Activated T-helper 17 cell treated with anti-CD3 and anti-CD28 coated beads, Interleukin-2, amount 50 U/mL, for 72 hours (primary cell): Measurements from ENCODE around the gene MFSD11. TPM values are rescaled to one million over a fixed set of nuclear protein-coding genes. Genes with fewer than 3 reads are reported as not detected.
"Not testable (repeated sequence)": the region's sequence is repeated elsewhere in the genome, so short reads cannot be mapped to it uniquely, and the experiment has no call there.

ENCODE experiments used
- ATAC-seq: fragments of 150-1000 bp; cut with Tn5 transposase; replicated peaks from 2 replicates; pipeline ENCODE4 v1.10.0; 2021; ENCODE audit warnings: mild to moderate bottlenecking, moderate library complexity
- H3K27ac Mint-ChIP-seq: one replicate; pipeline ENCODE4 v1.8.0; 2022; ENCODE audit warnings: mixed read lengths
- H3K27me3 Mint-ChIP-seq: one replicate; pipeline ENCODE4 v1.8.0; 2022; ENCODE audit warnings: mixed read lengths
- H3K36me3 Mint-ChIP-seq: one replicate; pipeline ENCODE4 v1.8.0; 2022; ENCODE audit warnings: low read depth, mild to moderate bottlenecking, mixed read lengths
- H3K4me1 Mint-ChIP-seq: one replicate; pipeline ENCODE4 v1.8.0; 2022; ENCODE audit warnings: mixed read lengths
- H3K4me3 Mint-ChIP-seq: one replicate; pipeline ENCODE4 v1.8.0; 2022; ENCODE audit warnings: mild to moderate bottlenecking, mixed read lengths
- H3K9me3 Mint-ChIP-seq: one replicate; pipeline ENCODE4 v1.8.0; 2022; ENCODE audit warnings: mixed read lengths
- total RNA-seq, 2 donors: library from RNA; stranded (reverse); gene quantifications; one replicate each; pipeline ENCODE4 v1.2.3, GENCODE V29; 2022

Gene MFSD11
- total RNA-seq, 2 donors from 2014 or later = 20.9 to 28.6 TPM

GRCh38 chr17:76744747-76745146 is 6.8 kb downstream of the MFSD11 start:
- peak; percentile 68 for ATAC-seq
- H3K4me3 Mint-ChIP-seq = no peak overlapping the region
- H3K9me3 Mint-ChIP-seq = no peaks in the 10 kb centered on the region
- H3K36me3 Mint-ChIP-seq = peaks cover 82% of the 10 kb centered on the region
- H3K27ac Mint-ChIP-seq = no peak overlapping the region
- H3K4me1 Mint-ChIP-seq = peaks cover 11% of the 10 kb centered on the region
- no peaks in the 10 kb centered on the region for H3K27me3 Mint-ChIP-seq

DNA sequence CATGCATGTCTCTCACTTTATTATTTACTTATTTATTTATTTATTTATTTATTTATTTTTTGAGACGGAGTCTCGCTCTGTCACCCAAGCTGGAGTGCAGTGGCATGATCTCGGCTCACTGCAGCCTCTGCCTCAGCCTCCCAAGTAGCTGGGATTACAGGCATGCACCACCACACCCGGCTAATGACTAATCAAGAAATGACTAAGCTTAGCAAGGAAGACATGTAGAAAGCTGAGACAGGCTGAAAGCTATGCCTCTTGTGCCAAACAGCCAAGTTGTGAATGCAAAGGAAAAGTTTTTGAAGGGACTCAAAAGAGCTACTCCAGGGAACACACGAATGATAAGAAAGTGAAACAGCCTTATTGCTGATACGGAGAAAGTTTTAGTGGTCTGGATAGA is 7.9 kb downstream of the MFSD11 start:
- Mint-ChIP-seq H3K4me3 (peak overlapping the region; percentile 39), H3K4me1 (peaks cover 11% of the 10 kb centered on the region), H3K27ac (peak overlapping the region; percentile 82), H3K36me3 (peaks cover 81% of the 10 kb centered on the region)
- not testable (repeated sequence) for H3K9me3 Mint-ChIP-seq, H3K27me3 Mint-ChIP-seq
- peak; percentile 88 for ATAC-seq

GRCh38 chr17:76747716-76748363 is 9.9 kb downstream of the MFSD11 start:
- ATAC-seq = no peak
- H3K9me3 Mint-ChIP-seq = no peaks in the 10 kb centered on the region
- peaks cover 18% of the 10 kb centered on the region for H3K4me1 Mint-ChIP-seq
- no peak overlapping the region for H3K27ac Mint-ChIP-seq
- no peak overlapping the region for H3K4me3 Mint-ChIP-seq
- H3K27me3 Mint-ChIP-seq = no peaks in the 10 kb centered on the region
- H3K36me3 Mint-ChIP-seq = peaks cover 69% of the 10 kb centered on the region

- Mint-ChIP-seq H3K36me3 (peaks cover 69% of the 10 kb centered on the region), H3K27ac (no peak overlapping the region), H3K9me3 (no peaks in the 10 kb centered on the region), H3K4me3 (no peak overlapping the region), H3K27me3 (no peaks in the 10 kb centered on the region), H3K4me1 (peaks cover 26% of the 10 kb centered on the region)
- ATAC-seq = no peak
Measured at GRCh38 chr17:76748657-76749056, 10.7 kb downstream of the MFSD11 start.

DNA sequence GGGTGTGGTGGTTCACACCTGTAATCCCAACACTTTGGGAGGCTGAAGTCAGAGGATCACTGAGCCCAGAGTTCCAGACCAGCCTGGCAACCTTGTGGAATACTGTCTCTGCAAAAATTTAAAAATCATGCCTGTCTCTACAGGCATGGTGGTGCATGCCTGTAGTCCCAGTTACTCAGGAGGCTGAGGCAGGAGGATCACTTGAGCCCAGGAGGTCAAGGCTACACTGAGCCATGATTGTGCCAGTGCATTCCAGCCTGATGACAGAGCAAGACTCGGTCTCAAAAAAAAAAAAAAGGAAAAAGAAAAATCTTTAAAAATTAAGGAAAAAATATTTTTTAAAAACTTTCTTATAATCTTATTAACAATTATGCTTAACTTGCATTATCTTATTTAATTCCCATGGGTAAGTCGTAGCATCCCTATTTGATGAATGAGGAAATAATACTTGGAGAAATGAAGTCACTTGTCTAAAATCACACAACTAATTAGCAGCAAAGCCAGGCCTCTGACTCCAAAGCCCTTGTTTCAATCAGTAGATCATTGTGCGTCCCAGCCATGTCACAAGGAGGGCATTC is 13.6 kb downstream of the MFSD11 start:
- ATAC-seq = no peak
- H3K27ac Mint-ChIP-seq = peak overlapping the region; percentile 98
- peak overlapping the region; percentile 95 for H3K4me3 Mint-ChIP-seq
- H3K27me3 Mint-ChIP-seq = no peaks in the 10 kb centered on the region
- H3K4me1 Mint-ChIP-seq = peaks cover 16% of the 10 kb centered on the region
- H3K36me3 Mint-ChIP-seq = peaks cover 52% of the 10 kb centered on the region
- no peaks in the 10 kb centered on the region for H3K9me3 Mint-ChIP-seq

DNA sequence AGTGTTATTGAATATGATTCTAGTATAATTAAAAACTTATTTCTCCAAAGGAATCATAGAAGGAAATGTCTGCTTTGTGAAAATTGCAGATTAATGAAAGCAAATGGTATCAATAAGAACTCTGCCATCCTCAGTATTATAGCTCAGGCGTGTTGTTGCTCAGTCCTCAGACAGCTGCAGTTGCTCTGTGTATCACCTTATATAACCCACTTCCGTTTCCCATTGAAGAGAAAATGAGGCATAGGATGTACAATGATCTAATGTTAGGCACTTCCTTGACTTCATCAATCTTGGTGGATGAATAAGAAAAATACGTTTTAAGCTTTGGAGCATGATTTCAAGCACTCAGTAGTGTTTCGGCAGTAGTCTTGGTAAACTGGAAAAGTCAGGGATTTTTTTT is 14.1 kb downstream of the MFSD11 start:
- Mint-ChIP-seq H3K4me1 (peaks cover 16% of the 10 kb centered on the region), H3K36me3 (peaks cover 49% of the 10 kb centered on the region), H3K4me3 (peak overlapping the region; percentile 95), H3K9me3 (no peaks in the 10 kb centered on the region), H3K27me3 (no peaks in the 10 kb centered on the region), H3K27ac (peak overlapping the region; percentile 98)
- peak; percentile 71 for ATAC-seq

- peaks cover 16% of the 10 kb centered on the region for H3K4me1 Mint-ChIP-seq
- no peaks in the 10 kb centered on the region for H3K9me3 Mint-ChIP-seq
- ATAC-seq = peak; percentile 90
- peak overlapping the region; percentile 98 for H3K27ac Mint-ChIP-seq
- H3K27me3 Mint-ChIP-seq = no peaks in the 10 kb centered on the region
- H3K36me3 Mint-ChIP-seq = peaks cover 49% of the 10 kb centered on the region
- peak overlapping the region; percentile 95 for H3K4me3 Mint-ChIP-seq
Measured at GRCh38 chr17:76753061-76753961, 15.4 kb downstream of the MFSD11 start.

DNA sequence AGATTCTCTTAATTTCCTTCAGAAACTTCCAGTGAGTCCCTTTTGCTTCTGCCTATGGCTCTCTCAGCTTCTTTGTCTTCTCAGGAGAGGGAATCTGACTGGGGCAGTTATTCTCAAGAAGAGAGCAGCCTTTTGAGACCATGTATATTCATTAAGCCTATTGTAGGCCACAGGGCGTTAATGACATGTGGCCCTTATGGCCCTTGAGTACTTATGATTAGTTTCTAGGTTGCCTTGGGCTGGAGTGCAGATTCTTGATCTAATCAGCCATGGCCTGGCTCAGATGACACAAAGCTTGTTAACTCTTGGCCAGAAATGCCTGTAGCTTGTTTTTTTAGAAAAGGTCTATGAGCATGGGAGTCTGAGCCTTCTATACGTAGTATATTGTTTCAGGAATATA is 17.4 kb downstream of the MFSD11 start:
- H3K36me3 Mint-ChIP-seq = peaks cover 41% of the 10 kb centered on the region
- ATAC-seq = no peak
- H3K27ac Mint-ChIP-seq = no peak overlapping the region
- H3K9me3 Mint-ChIP-seq = no peaks in the 10 kb centered on the region
- H3K4me1 Mint-ChIP-seq = peaks cover 16% of the 10 kb centered on the region
- no peak overlapping the region for H3K4me3 Mint-ChIP-seq
- H3K27me3 Mint-ChIP-seq = no peaks in the 10 kb centered on the region

DNA sequence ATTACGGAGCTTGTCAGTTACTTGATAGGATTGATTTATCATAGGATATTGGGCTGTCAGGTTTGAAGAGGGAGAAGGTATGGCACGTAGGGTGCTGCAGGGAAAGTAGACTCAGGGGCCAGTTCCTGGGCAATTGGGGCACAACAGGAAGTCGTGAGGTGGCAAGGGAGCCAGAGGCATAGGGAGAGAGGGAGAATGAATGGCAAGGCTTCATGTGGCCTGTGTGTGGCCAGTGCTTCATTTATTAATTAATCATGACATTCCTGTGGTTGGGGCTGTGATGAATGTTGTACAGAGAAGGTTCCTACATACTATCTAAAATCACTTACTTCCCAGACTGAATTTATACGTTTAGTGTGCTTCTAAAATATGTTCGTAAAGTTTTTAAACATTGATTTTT is 19.3 kb downstream of the MFSD11 start:
- Mint-ChIP-seq H3K27ac (peak overlapping the region; percentile 2), H3K36me3 (peaks cover 35% of the 10 kb centered on the region), H3K27me3 (no peaks in the 10 kb centered on the region), H3K4me1 (peaks cover 10% of the 10 kb centered on the region), H3K4me3 (no peak overlapping the region), H3K9me3 (no peaks in the 10 kb centered on the region)
- ATAC-seq = no peak

- Mint-ChIP-seq H3K4me1 (peaks cover 2% of the 10 kb centered on the region), H3K9me3 (no peaks in the 10 kb centered on the region), H3K36me3 (peaks cover 32% of the 10 kb centered on the region), H3K27me3 (no peaks in the 10 kb centered on the region), H3K27ac (no peak overlapping the region), H3K4me3 (no peak overlapping the region)
- no peak for ATAC-seq
Measured at GRCh38 chr17:76758570-76758969, 20.7 kb downstream of the MFSD11 start.

GRCh38 chr17:76772842-76773525 is 35.1 kb downstream of the MFSD11 start:
- no peaks in the 10 kb centered on the region for H3K27me3 Mint-ChIP-seq
- peaks cover 68% of the 10 kb centered on the region for H3K36me3 Mint-ChIP-seq
- H3K4me1 Mint-ChIP-seq = peaks cover 15% of the 10 kb centered on the region
- H3K4me3 Mint-ChIP-seq = peak overlapping the region; percentile 93
- ATAC-seq = peak; percentile 99
- peak overlapping the region; percentile 99 for H3K27ac Mint-ChIP-seq
- H3K9me3 Mint-ChIP-seq = no peaks in the 10 kb centered on the region

DNA sequence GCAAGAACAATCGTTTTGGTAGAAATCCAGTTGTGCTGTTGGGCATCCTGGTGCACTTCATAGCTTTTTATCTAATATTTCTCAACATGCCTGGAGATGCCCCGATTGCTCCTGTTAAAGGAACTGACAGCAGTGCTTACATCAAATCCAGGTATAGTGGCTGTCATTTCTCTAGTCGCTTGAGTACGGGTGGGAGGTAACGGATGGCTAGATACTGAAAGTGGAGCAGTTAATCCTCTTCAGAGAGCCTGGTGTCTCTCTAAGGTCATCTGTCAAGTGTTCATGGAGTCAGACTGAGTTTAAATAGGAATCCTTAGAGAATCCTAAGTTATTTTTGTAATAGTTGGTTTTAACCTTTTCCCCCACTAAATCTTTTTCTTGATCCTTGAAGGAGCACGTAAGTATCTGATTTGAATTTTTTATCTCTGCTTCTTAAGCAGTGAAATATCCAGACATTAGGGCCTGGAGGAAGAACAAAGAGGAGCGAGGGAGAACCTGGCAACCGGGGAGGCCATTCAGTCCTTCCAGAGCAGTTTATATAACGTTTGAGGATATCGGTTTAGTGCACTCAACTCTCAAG is 37.2 kb downstream of the MFSD11 start:
- Mint-ChIP-seq H3K36me3 (peaks cover 61% of the 10 kb centered on the region), H3K4me1 (peaks cover 15% of the 10 kb centered on the region), H3K4me3 (no peak overlapping the region), H3K27ac (no peak overlapping the region), H3K9me3 (no peaks in the 10 kb centered on the region), H3K27me3 (no peaks in the 10 kb centered on the region)
- ATAC-seq = no peak

DNA sequence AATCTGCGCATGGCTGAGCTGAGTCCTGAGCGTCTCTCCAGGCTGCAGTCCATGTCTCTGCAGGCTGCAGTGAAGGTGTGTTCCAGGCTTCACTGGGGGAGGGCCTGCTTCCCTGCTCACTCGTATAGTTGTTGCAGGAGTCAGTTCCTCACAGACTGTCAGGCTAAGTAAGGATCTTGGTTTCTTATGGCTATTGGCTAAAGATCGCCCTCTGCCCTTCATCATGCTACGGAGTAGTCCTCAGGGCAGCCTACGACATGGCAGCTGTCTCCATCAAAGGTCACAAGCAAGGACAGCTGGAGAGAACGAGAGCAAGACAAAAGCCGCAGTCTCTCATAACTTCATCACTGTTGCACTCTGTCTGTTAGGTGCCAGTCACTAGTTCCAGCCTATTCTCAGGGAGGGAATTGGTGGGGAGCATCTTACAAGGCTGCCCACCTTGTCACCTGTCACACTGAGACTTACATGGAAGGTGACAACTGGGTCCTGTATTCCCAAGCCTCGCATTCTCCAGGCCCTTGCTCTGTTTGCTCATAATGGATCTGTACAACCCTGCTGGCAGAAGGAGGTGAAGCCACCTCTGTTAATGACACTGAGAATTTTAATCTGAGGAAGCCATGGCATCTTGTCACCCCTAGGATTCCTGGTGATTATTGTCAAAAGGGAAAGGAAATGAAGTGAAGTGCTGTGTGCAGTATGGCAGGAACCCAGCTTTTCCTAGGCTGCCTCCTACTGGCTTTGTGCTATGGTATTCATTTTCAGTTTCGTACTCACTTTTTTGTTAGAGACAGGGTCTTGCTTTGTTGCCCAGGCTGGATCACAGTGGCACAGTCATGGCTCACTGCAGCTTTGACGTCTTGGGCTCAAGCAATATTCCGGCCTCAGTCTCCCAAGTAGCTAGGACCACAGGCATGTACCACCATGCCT is 43.4 kb downstream of the MFSD11 start:
- no peak for ATAC-seq
- peaks cover 44% of the 10 kb centered on the region for H3K36me3 Mint-ChIP-seq
- H3K4me3 Mint-ChIP-seq = no peak overlapping the region
- no peaks in the 10 kb centered on the region for H3K9me3 Mint-ChIP-seq
- no peaks in the 10 kb centered on the region for H3K4me1 Mint-ChIP-seq
- no peaks in the 10 kb centered on the region for H3K27me3 Mint-ChIP-seq
- H3K27ac Mint-ChIP-seq = no peak overlapping the region
